Activated B cell treated with CpG ODN at 0.5 μM for 24 hours (primary cell): ENCODE measurements around the gene LSM2. TPM values are rescaled to one million over a fixed set of nuclear protein-coding genes. Genes with fewer than 3 reads are reported as not detected.
"Not testable (repeated sequence)": the region's sequence is repeated elsewhere in the genome, so short reads cannot be mapped to it uniquely, and the experiment has no call there.

Source experiments
- ATAC-seq: fragments of 200-7000 bp; cut with Tn5 transposase; one replicate; pipeline ENCODE4 v1.10.0; 2021; ENCODE audit warnings: low read depth, mild to moderate bottlenecking, moderate library complexity
- CTCF ChIA-PET: fragments of 350-600 bp; sonication (Branson Sonifier 250); formaldehyde crosslinking; loops from one replicate; lab custom pipeline; 2021; ENCODE audit warnings: antibody characterized with exemption; lab: Charles Lee
- POLR2A ChIA-PET: fragments of 350-600 bp; sonication (Branson Sonifier 250); formaldehyde crosslinking; loops from one replicate; lab custom pipeline; 2021; ENCODE audit warnings: antibody characterized with exemption; lab: Charles Lee
- DNase-seq: peaks from one replicate; pipeline ENCODE4 v3.0.0; 2022
- H3K27ac Mint-ChIP-seq: one replicate; pipeline ENCODE4 v1.8.0; 2020; ENCODE audit warnings: mixed read lengths
- H3K27me3 Mint-ChIP-seq: one replicate; pipeline ENCODE4 v1.8.0; 2021; ENCODE audit warnings: mixed read lengths
- H3K36me3 Mint-ChIP-seq: one replicate; pipeline ENCODE4 v1.8.0; 2021; ENCODE audit warnings: low read depth, mixed read lengths
- H3K4me1 Mint-ChIP-seq: one replicate; pipeline ENCODE4 v1.8.0; 2021; ENCODE audit warnings: mixed read lengths
- H3K4me3 Mint-ChIP-seq: one replicate; pipeline ENCODE4 v1.8.0; 2020; ENCODE audit warnings: mild to moderate bottlenecking, mixed read lengths
- H3K9me3 Mint-ChIP-seq: one replicate; pipeline ENCODE4 v1.8.0; 2020; ENCODE audit warnings: mixed read lengths
- CTCF ChIP-seq: fragments of 200-600 bp; IDR thresholded peaks from one replicate; pipeline ENCODE4 v1.8.0; 2022; ENCODE audit warnings: antibody characterized with exemption, mild to moderate bottlenecking
- intact Hi-C: fragments of 100-400 bp; cut with micrococcal nuclease; formaldehyde crosslinking; loops from one replicate; pipeline ENCODE4 v1.15.1; 2024
- total RNA-seq: library from RNA; stranded (reverse); gene quantifications from 2 replicates; pipeline ENCODE4 v1.2.3, GENCODE V29; 2022

The LSM2 gene
- total RNA-seq, 1 donor from 2014 or later, result 61.8 TPM

GRCh38 chr6:31819871-31820299 lies 13.1 kb upstream of the LSM2 start:
- peak overlapping the region; percentile 50 for H3K27ac Mint-ChIP-seq
- intact Hi-C loops, result no loop called here
- peaks cover 1% of the 10 kb centered on the region for H3K36me3 Mint-ChIP-seq
- peak overlapping the region; percentile 29 for H3K4me3 Mint-ChIP-seq
- no peak for DNase-seq
- no peaks in the 10 kb centered on the region for H3K9me3 Mint-ChIP-seq
- TF ChIP-seq CTCF, result no peak
- no peaks in the 10 kb centered on the region for H3K27me3 Mint-ChIP-seq
- POLR2A ChIA-PET, result interaction anchor here (0.6 to 1.0 kb wide), 2 partner anchors 13 to 97 kb away, joined by 3 to 8 read pairs; partner anchors contain the start of genes LSM2 and MPIG6B
- CTCF ChIA-PET, result interaction anchor here (0.6 kb wide), 1 partner anchor 84 kb away, joined by 3 read pairs; no protein-coding TSS in a partner anchor
- ATAC-seq, result no peak
- H3K4me1 Mint-ChIP-seq, result peaks cover 31% of the 10 kb centered on the region

- ATAC-seq, intact Hi-C loops, DNase-seq, CTCF ChIA-PET, H3K27me3 Mint-ChIP-seq, H3K36me3 Mint-ChIP-seq, H3K9me3 Mint-ChIP-seq: not testable (repeated sequence)
- POLR2A ChIA-PET, result interaction anchor here (1.0 to 1.5 kb wide), 6 partner anchors 9 to 115 kb away, joined by 3 to 7 read pairs (median 4); partner anchors contain the start of genes ABHD16A, DDAH2, HSPA1B and LSM2
- H3K4me3 Mint-ChIP-seq, result peak overlapping the region; percentile 52
- H3K4me1 Mint-ChIP-seq, result peaks cover 41% of the 10 kb centered on the region
- H3K27ac Mint-ChIP-seq, result peak overlapping the region; percentile 46
These were observed 11.3 kb upstream of the LSM2 start for GRCh38 chr6:31817929-31818511.

GRCh38 chr6:31817133-31817928 lies 10.6 kb upstream of the LSM2 start:
- ATAC-seq, intact Hi-C loops, H3K36me3 Mint-ChIP-seq, DNase-seq, H3K9me3 Mint-ChIP-seq, CTCF ChIA-PET, H3K27me3 Mint-ChIP-seq: not testable (repeated sequence)
- Mint-ChIP-seq H3K27ac (peak overlapping the region; percentile 46), H3K4me3 (peak overlapping the region; percentile 52), H3K4me1 (peaks cover 40% of the 10 kb centered on the region)
- POLR2A ChIA-PET, result interaction anchor here (1.0 to 1.5 kb wide), 6 partner anchors 10 to 114 kb away, joined by 3 to 7 read pairs (median 4); partner anchors contain the start of genes ABHD16A, DDAH2, HSPA1B and LSM2

DNA sequence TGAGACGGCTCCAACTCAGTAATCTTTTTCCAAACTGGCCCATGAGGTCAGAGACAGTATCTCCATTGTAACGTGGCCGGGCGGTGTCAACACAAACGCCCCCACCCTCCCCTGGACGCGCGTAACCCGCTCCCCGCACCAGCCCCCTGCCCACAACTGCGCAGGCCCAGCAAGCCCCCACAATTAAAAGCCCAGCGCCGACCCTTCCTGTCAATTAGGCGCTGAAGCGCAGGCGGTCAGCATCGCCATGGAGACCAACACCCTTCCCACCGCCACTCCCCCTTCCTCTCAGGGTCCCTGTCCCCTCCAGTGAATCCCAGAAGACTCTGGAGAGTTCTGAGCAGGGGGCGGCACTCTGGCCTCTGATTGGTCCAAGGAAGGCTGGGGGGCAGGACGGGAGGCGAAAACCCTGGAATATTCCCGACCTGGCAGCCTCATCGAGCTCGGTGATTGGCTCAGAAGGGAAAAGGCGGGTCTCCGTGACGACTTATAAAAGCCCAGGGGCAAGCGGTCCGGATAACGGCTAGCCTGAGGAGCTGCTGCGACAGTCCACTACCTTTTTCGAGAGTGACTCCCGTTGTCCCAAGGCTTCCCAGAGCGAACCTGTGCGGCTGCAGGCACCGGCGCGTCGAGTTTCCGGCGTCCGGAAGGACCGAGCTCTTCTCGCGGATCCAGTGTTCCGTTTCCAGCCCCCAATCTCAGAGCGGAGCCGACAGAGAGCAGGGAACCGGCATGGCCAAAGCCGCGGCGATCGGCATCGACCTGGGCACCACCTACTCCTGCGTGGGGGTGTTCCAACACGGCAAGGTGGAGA lies 8.5 kb upstream of the LSM2 start, which contains the start of the genes HSPA1A and HSPA1L:
Gene HSPA1A, plus strand, starts transcription at position 519 of the 814 bp plus-strand sequence. Its CDS starts 214 bp downstream, at position 733.
Gene HSPA1L, minus strand, starts transcription at position 259 of the 814 bp plus-strand sequence. CDS start 3,311 bp downstream, outside the sequence.
- peak; percentile 49 for ATAC-seq
- H3K27ac Mint-ChIP-seq, result peak within 1 kb of the TSS; percentile 90
- peak within 1 kb of the TSS; percentile 91 for H3K4me3 Mint-ChIP-seq
- no peak for TF ChIP-seq CTCF
- peaks cover 8% of the 10 kb centered on the region for H3K36me3 Mint-ChIP-seq
- peaks cover 30% of the 10 kb centered on the region for H3K4me1 Mint-ChIP-seq
- H3K9me3 Mint-ChIP-seq, result no peaks in the 10 kb centered on the region
- H3K27me3 Mint-ChIP-seq, result no peaks in the 10 kb centered on the region
- POLR2A ChIA-PET, result interaction anchor here (0.6 to 3.3 kb wide), 30 partner anchors 9 to 274 kb away, joined by 3 to 42 read pairs (median 8); partner anchors contain the start of genes ABHD16A, BAG6, CLIC1 and DDAH2
- DNase-seq, result peak; percentile 59
- intact Hi-C loops, result loop anchor here (2.0 kb wide), 3 partner anchors 16 to 86 kb away; partner anchors contain the start of gene DDAH2
- CTCF ChIA-PET, result interaction anchor here (0.6 to 2.0 kb wide), 8 partner anchors 8 to 204 kb away, joined by 3 to 10 read pairs (median 4); partner anchors contain the start of genes LSM2 and VARS1

DNA sequence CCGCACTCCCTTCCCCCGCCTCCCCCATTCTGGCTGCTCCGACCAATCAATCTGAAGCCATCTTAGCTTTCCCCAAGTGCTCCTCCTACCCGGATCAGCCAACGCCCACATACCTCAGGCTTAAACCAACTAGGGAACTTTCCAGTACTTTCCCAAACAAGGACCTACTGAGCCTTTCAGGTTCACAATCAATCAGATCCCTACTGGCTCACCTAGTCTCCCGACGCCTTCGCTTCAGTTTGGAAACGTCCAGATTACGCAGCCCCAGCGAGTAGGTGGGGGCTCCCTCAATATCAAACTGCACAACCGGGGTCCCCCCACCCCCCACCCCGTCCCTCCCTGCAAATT lies 7.9 kb upstream of the LSM2 start:
- H3K4me3 Mint-ChIP-seq, result peak overlapping the region; percentile 91
- CTCF ChIA-PET, result interaction anchor here (0.6 to 2.0 kb wide), 9 partner anchors 8 to 204 kb away, joined by 3 to 10 read pairs (median 5); partner anchors contain the start of genes LSM2 and VARS1
- no peak for DNase-seq
- peak; percentile 76 for ATAC-seq
- H3K4me1 Mint-ChIP-seq, result peaks cover 30% of the 10 kb centered on the region
- no peaks in the 10 kb centered on the region for H3K27me3 Mint-ChIP-seq
- peaks cover 8% of the 10 kb centered on the region for H3K36me3 Mint-ChIP-seq
- no peak for TF ChIP-seq CTCF
- POLR2A ChIA-PET, result interaction anchor here (0.6 to 3.3 kb wide), 33 partner anchors 9 to 273 kb away, joined by 3 to 42 read pairs (median 7); partner anchors contain the start of genes ABHD16A, BAG6, CLIC1 and DDAH2
- H3K27ac Mint-ChIP-seq, result peak overlapping the region; percentile 90
- intact Hi-C loops, result loop anchor here (2.0 kb wide), 3 partner anchors 16 to 86 kb away; partner anchors contain the start of gene DDAH2
- no peaks in the 10 kb centered on the region for H3K9me3 Mint-ChIP-seq
